Omental fat pad (tissue), 4 donors: ENCODE data around the gene NXPH2. TPM values are rescaled to one million over a fixed set of nuclear protein-coding genes. Genes with fewer than 3 reads are reported as not detected.
A peak's percentile ranks its signal among the peaks of the same experiment; 100 is the strongest.

Experiments
- ATAC-seq: fragments of 150-250 bp; one replicate; pipeline ENCODE4 v1.9.1; 2016; ENCODE audit warnings: mild to moderate bottlenecking, moderate library complexity; ENCODE audit not compliant: low FRiP score
- DNase-seq: peaks from one replicate; pipeline ENCODE4 v3.0.0-alpha.2; 2019; ENCODE audit warnings: low spot score
- total RNA-seq, 4 donors: library from RNA; depleted of rRNA; stranded (reverse); fragments of >200 nt; gene quantifications; one replicate each; pipeline ENCODE4 v1.1.0, GENCODE V29; 2016
- TF ChIP-seq, protein P1 (sequence below), 3 donors: fragments of 450-650 bp; IDR thresholded peaks; one replicate each; pipeline ENCODE4 v1.5.1; 2016 to 2017; ENCODE audit warnings: antibody characterized with exemption in 3 of 3, mild to moderate bottlenecking in 3 of 3, moderate library complexity in 2 of 3

NXPH2 gene
- 1 to 10 TPM in 1 of 4 donors, under 1 TPM in 1, not detected in 2; 0.37 to 2.1 TPM for total RNA-seq

DNA sequence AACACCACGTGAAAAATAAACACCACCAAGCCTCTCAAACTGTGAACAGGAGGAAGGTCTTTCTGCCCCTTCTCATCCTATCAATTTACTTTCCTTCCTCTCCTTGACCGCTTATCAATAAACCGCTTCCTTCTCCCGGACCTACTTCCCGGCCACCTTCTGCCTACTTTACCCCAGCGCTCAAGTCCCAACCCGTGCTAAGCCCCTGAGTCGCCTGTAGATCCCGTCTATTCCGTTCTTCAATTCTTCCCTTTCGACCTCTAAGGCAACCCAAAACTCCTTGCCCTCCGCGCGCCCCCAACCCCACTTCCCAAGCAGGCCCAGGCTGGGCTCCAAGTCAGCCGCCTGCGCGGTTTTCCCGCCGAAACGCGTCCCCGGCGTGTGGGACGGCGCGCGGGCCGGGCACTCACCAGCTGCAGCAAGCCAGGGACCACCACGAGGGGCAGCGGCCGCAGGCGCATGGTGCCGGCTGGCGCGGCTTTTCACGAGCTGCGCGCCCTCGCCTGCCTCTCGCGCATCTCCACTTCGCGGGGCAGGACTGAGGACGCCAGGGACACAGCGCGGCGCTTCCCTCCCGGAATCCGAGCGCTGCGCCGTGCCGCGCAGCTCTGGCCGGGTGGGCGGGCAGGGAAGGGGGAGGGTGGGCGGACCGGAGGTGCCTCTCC lies at the start of gene NXPH2:
Gene NXPH2 (minus strand): TSS at position 610 of the 665 bp plus-strand sequence. CDS start 149 bp downstream, at position 461.
- DNase-seq: no peak
- peak; percentile 41 for ATAC-seq
- TF ChIP-seq, protein P1, sequence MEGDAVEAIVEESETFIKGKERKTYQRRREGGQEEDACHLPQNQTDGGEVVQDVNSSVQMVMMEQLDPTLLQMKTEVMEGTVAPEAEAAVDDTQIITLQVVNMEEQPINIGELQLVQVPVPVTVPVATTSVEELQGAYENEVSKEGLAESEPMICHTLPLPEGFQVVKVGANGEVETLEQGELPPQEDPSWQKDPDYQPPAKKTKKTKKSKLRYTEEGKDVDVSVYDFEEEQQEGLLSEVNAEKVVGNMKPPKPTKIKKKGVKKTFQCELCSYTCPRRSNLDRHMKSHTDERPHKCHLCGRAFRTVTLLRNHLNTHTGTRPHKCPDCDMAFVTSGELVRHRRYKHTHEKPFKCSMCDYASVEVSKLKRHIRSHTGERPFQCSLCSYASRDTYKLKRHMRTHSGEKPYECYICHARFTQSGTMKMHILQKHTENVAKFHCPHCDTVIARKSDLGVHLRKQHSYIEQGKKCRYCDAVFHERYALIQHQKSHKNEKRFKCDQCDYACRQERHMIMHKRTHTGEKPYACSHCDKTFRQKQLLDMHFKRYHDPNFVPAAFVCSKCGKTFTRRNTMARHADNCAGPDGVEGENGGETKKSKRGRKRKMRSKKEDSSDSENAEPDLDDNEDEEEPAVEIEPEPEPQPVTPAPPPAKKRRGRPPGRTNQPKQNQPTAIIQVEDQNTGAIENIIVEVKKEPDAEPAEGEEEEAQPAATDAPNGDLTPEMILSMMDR (IDR thresholded peaks at IDR 0.05): no peak

- TF ChIP-seq, protein P1 (IDR thresholded peaks at IDR 0.05): no peak
- DNase-seq (no peak), ATAC-seq (no peak)
Observed at GRCh38 chr2:138829326-138829919, 49.2 kb upstream of the NXPH2 start.

- no peak for DNase-seq
- TF ChIP-seq, protein P1 (IDR thresholded peaks at IDR 0.05): peak in 1 of 3 donors; percentile 31
- ATAC-seq: peak; percentile 83
Observed at GRCh38 chr2:138827426-138828054, 47.4 kb upstream of the NXPH2 start.

GRCh38 chr2:138823666-138824065 lies 43.5 kb upstream of the NXPH2 start:
- DNase-seq (no peak), ATAC-seq (no peak)

GRCh38 chr2:138819964-138820363 lies 39.8 kb upstream of the NXPH2 start:
- DNase-seq (no peak), ATAC-seq (no peak)
- TF ChIP-seq, protein P1 (IDR thresholded peaks at IDR 0.05): no peak

More at GRCh38 chr2:138823666-138824065, 43.5 kb upstream of the NXPH2 start:
- TF ChIP-seq, protein P1 (IDR thresholded peaks at IDR 0.05): no peak

GRCh38 chr2:138818556-138818955 lies 38.4 kb upstream of the NXPH2 start:
- DNase-seq (no peak), ATAC-seq (no peak)
- TF ChIP-seq, protein P1 (IDR thresholded peaks at IDR 0.05): no peak
